NCI-H1092 (cell line): Measurements from ENCODE around the gene HYCC2.
"Not testable (repeated sequence)": the region's sequence is repeated elsewhere in the genome, so short reads cannot be mapped to it uniquely, and the experiment has no call there.

Experiments used
- DNase-seq: peaks from one replicate; lab custom pipeline; 2025; lab: John Stamatoyannopoulos, UW

HYCC2 gene

GRCh38 chr2:201070948-201071478 lies 458 bp downstream of the HYCC2 start:
- DNase-seq, result no peak

- no peak for DNase-seq
Measured at GRCh38 chr2:201064797-201065329, 6.6 kb downstream of the HYCC2 start.

- DNase-seq, result not testable (repeated sequence)
Measured at GRCh38 chr2:201063516-201063915, 8.0 kb downstream of the HYCC2 start.

GRCh38 chr2:201059961-201060755 lies 11.3 kb downstream of the HYCC2 start:
- no peak for DNase-seq

- DNase-seq, result no peak
Measured at GRCh38 chr2:201058914-201059313, 12.6 kb downstream of the HYCC2 start.

- no peak for DNase-seq
Measured at GRCh38 chr2:201057715-201058248, 13.7 kb downstream of the HYCC2 start.

GRCh38 chr2:201057087-201057521 lies 14.4 kb downstream of the HYCC2 start:
- DNase-seq, result no peak

- no peak for DNase-seq
Measured at GRCh38 chr2:201049455-201049854, 22.0 kb downstream of the HYCC2 start.

- DNase-seq, result no peak
Measured at GRCh38 chr2:201046881-201047280, 24.6 kb downstream of the HYCC2 start.

- not testable (repeated sequence) for DNase-seq
Measured at GRCh38 chr2:201043050-201043449, 28.4 kb downstream of the HYCC2 start.

GRCh38 chr2:201042451-201042850 lies 29.0 kb downstream of the HYCC2 start:
- not testable (repeated sequence) for DNase-seq

GRCh38 chr2:201040867-201041628 lies 30.4 kb downstream of the HYCC2 start:
- no peak for DNase-seq

- DNase-seq, result no peak
Measured at GRCh38 chr2:201038855-201039254, 32.6 kb downstream of the HYCC2 start.

- not testable (repeated sequence) for DNase-seq
Measured at GRCh38 chr2:201038361-201038760, 33.1 kb downstream of the HYCC2 start.

- DNase-seq, result not testable (repeated sequence)
Measured at GRCh38 chr2:201034355-201034754, 37.1 kb downstream of the HYCC2 start.

- DNase-seq, result no peak
Measured at GRCh38 chr2:201024518-201024917, 47.0 kb downstream of the HYCC2 start.

- DNase-seq, result no peak
Measured at GRCh38 chr2:201021914-201022313, 49.6 kb downstream of the HYCC2 start.
